ENCODE results near the gene TEX14. TPM values are rescaled to one million over a fixed set of nuclear protein-coding genes. Genes with fewer than 3 reads are reported as not detected.
"Not testable (repeated sequence)": the region's sequence is repeated elsewhere in the genome, so short reads cannot be mapped to it uniquely, and the experiment has no call there.

TEX14 gene
- total RNA-seq, 2 donors from 2014 or later = not detected

- DNase-seq (ENCODE audit: low spot score) = no peak
- Histone ChIP-seq H3K36me3 (no peaks in the 10 kb centered on the region), H3K9me3 (no peaks in the 10 kb centered on the region), H3K27me3 (no peaks in the 10 kb centered on the region), H3K27ac (no peak overlapping the region), H3K4me1 (peaks cover 0 to under 1% of the 10 kb centered on the region in 2 donors), H3K4me3 (no peak overlapping the region)
- TF ChIP-seq CTCF (IDR thresholded peaks at IDR 0.05) = no peak
Observed at GRCh38 chr17:58686980-58687379, 4.9 kb downstream of the TEX14 start.

GRCh38 chr17:58684462-58684861 is 7.4 kb downstream of the TEX14 start:
- not testable (repeated sequence) for H3K9me3 ChIP-seq; H3K4me1 ChIP-seq; H3K27ac ChIP-seq; H3K4me3 ChIP-seq; H3K36me3 ChIP-seq; H3K27me3 ChIP-seq; DNase-seq (ENCODE audit: low spot score)

- DNase-seq (ENCODE audit: low spot score) = no peak
- no peaks in the 10 kb centered on the region for H3K27me3 ChIP-seq
- no peaks in the 10 kb centered on the region for H3K9me3 ChIP-seq
- no peak for TF ChIP-seq CTCF (IDR thresholded peaks at IDR 0.05)
- no peak overlapping the region for H3K27ac ChIP-seq
- no peaks in the 10 kb centered on the region for H3K36me3 ChIP-seq
- no peaks in the 10 kb centered on the region for H3K4me1 ChIP-seq
- H3K4me3 ChIP-seq = no peak overlapping the region
Observed at GRCh38 chr17:58684003-58684402, 7.8 kb downstream of the TEX14 start.

GRCh38 chr17:58680038-58680369 is 11.8 kb downstream of the TEX14 start:
- no peak for TF ChIP-seq CTCF (IDR thresholded peaks at IDR 0.05)
- no peak overlapping the region for H3K4me3 ChIP-seq
- no peak overlapping the region for H3K27ac ChIP-seq
- H3K27me3 ChIP-seq = no peaks in the 10 kb centered on the region
- no peaks in the 10 kb centered on the region for H3K9me3 ChIP-seq
- no peaks in the 10 kb centered on the region for H3K4me1 ChIP-seq
- DNase-seq (ENCODE audit: low spot score) = no peak
- H3K36me3 ChIP-seq = no peaks in the 10 kb centered on the region

GRCh38 chr17:58679263-58680037 is 12.4 kb downstream of the TEX14 start:
- H3K4me1 ChIP-seq = no peaks in the 10 kb centered on the region
- no peak overlapping the region for H3K4me3 ChIP-seq
- H3K36me3 ChIP-seq = no peaks in the 10 kb centered on the region
- no peak overlapping the region for H3K27ac ChIP-seq
- no peaks in the 10 kb centered on the region for H3K27me3 ChIP-seq
- no peaks in the 10 kb centered on the region for H3K9me3 ChIP-seq
- TF ChIP-seq CTCF (IDR thresholded peaks at IDR 0.05) = no peak
- no peak for DNase-seq (ENCODE audit: low spot score)

GRCh38 chr17:58678287-58678686 is 13.6 kb downstream of the TEX14 start:
- H3K27me3 ChIP-seq; H3K36me3 ChIP-seq; H3K9me3 ChIP-seq; H3K4me1 ChIP-seq; DNase-seq (ENCODE audit: low spot score); H3K27ac ChIP-seq; H3K4me3 ChIP-seq: not testable (repeated sequence)

All from right atrium auricular region (tissue), 2 donors.